Astrocyte (in vitro differentiated cells and primary cell): ENCODE data around the gene GTF3A.

Experiments used
- EZH2 ChIP-seq: IDR thresholded peaks from 2 replicates; pipeline ENCODE4 v1.6.1; 2012; ENCODE audit warnings: mild to moderate bottlenecking, low read length, inconsistent platforms; ENCODE audit not compliant: insufficient read depth
- TF ChIP-seq, protein P1 (sequence below): IDR thresholded peaks from 2 replicates; pipeline ENCODE4 v1.5.1; 2011; ENCODE audit warnings: low read depth, mild to moderate bottlenecking, inconsistent platforms, low read length, moderate library complexity; ENCODE audit not compliant: insufficient read depth

DNA sequence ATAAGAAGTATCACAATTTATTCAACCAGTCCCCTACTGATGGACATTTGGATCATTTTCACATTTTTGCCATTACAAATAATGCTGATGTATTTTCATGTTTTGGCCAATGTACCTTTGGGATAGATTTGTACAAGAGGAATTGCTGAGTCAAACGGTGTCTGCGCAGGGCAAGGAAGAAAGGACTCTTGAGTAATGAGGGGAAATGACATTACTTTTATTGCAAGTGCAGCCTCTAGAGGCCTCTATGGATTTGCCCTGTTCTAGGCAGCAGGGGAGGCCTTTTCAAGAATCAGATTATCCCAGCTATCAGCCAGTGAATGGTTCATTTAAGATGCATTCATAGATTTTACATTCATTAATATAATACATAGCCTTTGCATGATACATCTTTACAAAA is 32.9 kb upstream of the GTF3A start:
- TF ChIP-seq, protein P1, sequence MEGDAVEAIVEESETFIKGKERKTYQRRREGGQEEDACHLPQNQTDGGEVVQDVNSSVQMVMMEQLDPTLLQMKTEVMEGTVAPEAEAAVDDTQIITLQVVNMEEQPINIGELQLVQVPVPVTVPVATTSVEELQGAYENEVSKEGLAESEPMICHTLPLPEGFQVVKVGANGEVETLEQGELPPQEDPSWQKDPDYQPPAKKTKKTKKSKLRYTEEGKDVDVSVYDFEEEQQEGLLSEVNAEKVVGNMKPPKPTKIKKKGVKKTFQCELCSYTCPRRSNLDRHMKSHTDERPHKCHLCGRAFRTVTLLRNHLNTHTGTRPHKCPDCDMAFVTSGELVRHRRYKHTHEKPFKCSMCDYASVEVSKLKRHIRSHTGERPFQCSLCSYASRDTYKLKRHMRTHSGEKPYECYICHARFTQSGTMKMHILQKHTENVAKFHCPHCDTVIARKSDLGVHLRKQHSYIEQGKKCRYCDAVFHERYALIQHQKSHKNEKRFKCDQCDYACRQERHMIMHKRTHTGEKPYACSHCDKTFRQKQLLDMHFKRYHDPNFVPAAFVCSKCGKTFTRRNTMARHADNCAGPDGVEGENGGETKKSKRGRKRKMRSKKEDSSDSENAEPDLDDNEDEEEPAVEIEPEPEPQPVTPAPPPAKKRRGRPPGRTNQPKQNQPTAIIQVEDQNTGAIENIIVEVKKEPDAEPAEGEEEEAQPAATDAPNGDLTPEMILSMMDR = no peak
- no peak for TF ChIP-seq EZH2
